ENCODE results near the gene OSCP1.

DNA sequence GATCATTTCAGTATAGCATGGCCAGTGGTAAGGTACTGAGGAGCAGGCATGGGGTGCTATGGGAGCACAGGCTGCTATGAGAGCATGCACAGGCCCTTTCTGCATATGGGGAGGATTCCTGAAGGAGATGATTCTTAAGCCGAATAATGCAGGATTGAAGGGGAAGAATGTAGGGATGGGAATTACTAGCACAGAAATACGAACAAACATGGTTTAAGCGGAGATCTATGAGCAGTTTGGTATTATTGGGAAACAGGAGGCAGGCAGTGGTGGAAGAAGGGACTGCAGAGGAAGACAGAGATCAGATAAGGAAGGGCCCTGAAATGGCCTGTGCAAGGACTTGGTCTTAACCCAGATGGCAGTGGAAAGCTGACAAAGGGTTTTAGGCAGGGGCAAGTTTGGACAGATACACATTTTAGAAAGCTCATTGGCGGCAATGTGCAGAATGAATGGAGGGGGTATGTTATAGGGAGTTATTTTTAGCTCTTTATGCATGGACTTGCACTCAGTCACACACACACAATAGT, 1.7 kb downstream of the OSCP1 start:
- TF ChIP-seq CTCF (IDR thresholded peaks at IDR 0.05 in 8 of 11, conservative IDR thresholded peaks at IDR 0.05 in 3 of 11) = no peak
- TF ChIP-seq POLR2A (IDR thresholded peaks at IDR 0.05) = no peak
- TF ChIP-seq POLR2AphosphoS5 (IDR thresholded peaks at IDR 0.05) = no peak
